Type B pancreatic cell (in vitro differentiated cells): ENCODE data around the gene OTUB1. TPM values are rescaled to one million over a fixed set of nuclear protein-coding genes. Genes with fewer than 3 reads are reported as not detected.

ENCODE experiments used
- DNase-seq: peaks from one replicate; pipeline ENCODE4 v3.0.0; 2021; ENCODE audit warnings: mixed read lengths; ENCODE audit not compliant: unreplicated experiment; ENCODE audit errors: extremely low spot score
- H3K27ac Mint-ChIP-seq: 2 replicates; pipeline ENCODE4 v1.8.0; 2021; ENCODE audit warnings: mild to moderate bottlenecking, mixed read lengths
- H3K27me3 Mint-ChIP-seq: 2 replicates; pipeline ENCODE4 v1.8.0; 2021; ENCODE audit warnings: mixed read lengths
- H3K36me3 Mint-ChIP-seq: 2 replicates; pipeline ENCODE4 v1.8.0; 2021; ENCODE audit warnings: mixed read lengths
- H3K4me1 Mint-ChIP-seq: one replicate; pipeline ENCODE4 v1.8.0; 2021; ENCODE audit warnings: mixed read lengths; ENCODE audit not compliant: unreplicated experiment
- H3K4me3 Mint-ChIP-seq: 2 replicates; pipeline ENCODE4 v1.8.0; 2021; ENCODE audit warnings: mild to moderate bottlenecking, mixed read lengths
- H3K9me3 Mint-ChIP-seq: 2 replicates; pipeline ENCODE4 v1.8.0; 2021; ENCODE audit warnings: mixed read lengths
- CTCF ChIP-seq: fragments of 200-600 bp; sonication (generic); conservative IDR thresholded peaks from 2 replicates; pipeline ENCODE4 v1.5.0; 2021; ENCODE audit warnings: antibody characterized with exemption, mild to moderate bottlenecking
- total RNA-seq: library from RNA; stranded (reverse); gene quantifications from 2 replicates; pipeline ENCODE4 v1.2.1, GENCODE V29; 2021; ENCODE audit warnings: low replicate concordance

OTUB1 gene
- total RNA-seq, 1 donor from 2014 or later = 105 TPM

- peaks cover 8% of the 10 kb centered on the region for H3K27me3 Mint-ChIP-seq
- H3K36me3 Mint-ChIP-seq = no peaks in the 10 kb centered on the region
- peak overlapping the region; percentile 77 for H3K27ac Mint-ChIP-seq
- peak overlapping the region; percentile 20 for H3K4me3 Mint-ChIP-seq
- no peak for TF ChIP-seq CTCF
- no peaks in the 10 kb centered on the region for H3K9me3 Mint-ChIP-seq
- H3K4me1 Mint-ChIP-seq = peaks cover 41% of the 10 kb centered on the region
- DNase-seq = no peak
Measured at GRCh38 chr11:64025205-64025604, 39.0 kb downstream of the OTUB1 start.

- H3K27me3 Mint-ChIP-seq = peaks cover 9% of the 10 kb centered on the region
- no peak overlapping the region for H3K27ac Mint-ChIP-seq
- no peak for DNase-seq
- TF ChIP-seq CTCF = no peak
- no peaks in the 10 kb centered on the region for H3K9me3 Mint-ChIP-seq
- H3K4me1 Mint-ChIP-seq = peaks cover 43% of the 10 kb centered on the region
- no peak overlapping the region for H3K4me3 Mint-ChIP-seq
- H3K36me3 Mint-ChIP-seq = no peaks in the 10 kb centered on the region
Measured at GRCh38 chr11:64026575-64027205, 40.5 kb downstream of the OTUB1 start.

- TF ChIP-seq CTCF = no peak
- Mint-ChIP-seq H3K36me3 (no peaks in the 10 kb centered on the region), H3K9me3 (no peaks in the 10 kb centered on the region), H3K27me3 (peaks cover 12% of the 10 kb centered on the region), H3K4me3 (peak overlapping the region; percentile 14), H3K27ac (no peak overlapping the region), H3K4me1 (peaks cover 36% of the 10 kb centered on the region)
- no peak for DNase-seq
Measured at GRCh38 chr11:64027651-64028397, 41.6 kb downstream of the OTUB1 start.

DNA sequence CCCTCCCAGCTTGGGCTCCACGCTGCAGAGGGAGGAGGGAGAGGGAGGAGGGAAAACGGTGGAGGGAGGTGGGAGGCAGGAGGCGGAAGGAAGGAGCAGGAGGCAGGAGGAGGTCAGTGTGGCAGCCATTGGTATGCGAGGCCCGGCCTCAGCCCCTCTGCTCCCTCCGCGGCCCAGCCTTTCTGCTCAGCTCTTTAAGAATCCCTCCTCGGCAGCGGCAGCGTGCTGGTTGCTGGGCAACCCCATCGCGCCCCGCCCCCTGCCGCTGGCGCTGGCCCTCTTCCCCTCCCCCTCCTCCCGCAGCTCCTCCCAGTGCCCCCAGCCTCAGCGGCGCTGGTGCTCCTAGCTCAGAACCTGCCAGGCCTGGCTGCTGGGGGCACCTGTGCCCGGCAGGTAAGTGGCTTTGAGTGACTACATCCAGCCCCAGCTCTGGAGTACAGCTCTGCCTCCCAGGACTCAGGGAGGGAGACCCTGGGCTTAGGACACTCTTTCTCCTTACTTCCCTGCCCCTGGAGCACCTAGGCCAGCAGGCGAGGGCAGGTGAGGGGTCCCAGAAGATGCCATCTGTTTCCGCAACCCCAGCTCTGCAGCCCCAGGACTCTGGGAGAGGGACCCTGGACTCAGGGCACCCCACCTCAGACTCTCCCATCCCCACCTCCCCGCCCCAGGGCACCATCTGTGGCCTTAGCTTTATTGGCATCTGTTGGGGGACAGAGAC is 42.3 kb downstream of the OTUB1 start:
- Mint-ChIP-seq H3K9me3 (no peaks in the 10 kb centered on the region), H3K27me3 (peaks cover 16% of the 10 kb centered on the region), H3K36me3 (no peaks in the 10 kb centered on the region), H3K4me3 (no peak overlapping the region), H3K4me1 (peaks cover 35% of the 10 kb centered on the region), H3K27ac (no peak overlapping the region)
- DNase-seq = no peak
- no peak for TF ChIP-seq CTCF

GRCh38 chr11:64029773-64030172 is 43.5 kb downstream of the OTUB1 start:
- H3K4me3 Mint-ChIP-seq = no peak overlapping the region
- peaks cover 33% of the 10 kb centered on the region for H3K4me1 Mint-ChIP-seq
- no peak for TF ChIP-seq CTCF
- no peak overlapping the region for H3K27ac Mint-ChIP-seq
- DNase-seq = no peak
- no peaks in the 10 kb centered on the region for H3K9me3 Mint-ChIP-seq
- no peaks in the 10 kb centered on the region for H3K36me3 Mint-ChIP-seq
- H3K27me3 Mint-ChIP-seq = peaks cover 27% of the 10 kb centered on the region
